HG03520 (cell line): ENCODE data around the gene RAPGEF1.
"Not testable (repeated sequence)": the region's sequence is repeated elsewhere in the genome, so short reads cannot be mapped to it uniquely, and the experiment has no call there.

Experiments used
- ATAC-seq: cut with Tn5 transposase; IDR thresholded peaks from one replicate; pipeline ENCODE4 v1.9.1; 2021; ENCODE audit warnings: mild to moderate bottlenecking, moderate library complexity; ENCODE audit not compliant: unreplicated experiment

RAPGEF1 gene

DNA sequence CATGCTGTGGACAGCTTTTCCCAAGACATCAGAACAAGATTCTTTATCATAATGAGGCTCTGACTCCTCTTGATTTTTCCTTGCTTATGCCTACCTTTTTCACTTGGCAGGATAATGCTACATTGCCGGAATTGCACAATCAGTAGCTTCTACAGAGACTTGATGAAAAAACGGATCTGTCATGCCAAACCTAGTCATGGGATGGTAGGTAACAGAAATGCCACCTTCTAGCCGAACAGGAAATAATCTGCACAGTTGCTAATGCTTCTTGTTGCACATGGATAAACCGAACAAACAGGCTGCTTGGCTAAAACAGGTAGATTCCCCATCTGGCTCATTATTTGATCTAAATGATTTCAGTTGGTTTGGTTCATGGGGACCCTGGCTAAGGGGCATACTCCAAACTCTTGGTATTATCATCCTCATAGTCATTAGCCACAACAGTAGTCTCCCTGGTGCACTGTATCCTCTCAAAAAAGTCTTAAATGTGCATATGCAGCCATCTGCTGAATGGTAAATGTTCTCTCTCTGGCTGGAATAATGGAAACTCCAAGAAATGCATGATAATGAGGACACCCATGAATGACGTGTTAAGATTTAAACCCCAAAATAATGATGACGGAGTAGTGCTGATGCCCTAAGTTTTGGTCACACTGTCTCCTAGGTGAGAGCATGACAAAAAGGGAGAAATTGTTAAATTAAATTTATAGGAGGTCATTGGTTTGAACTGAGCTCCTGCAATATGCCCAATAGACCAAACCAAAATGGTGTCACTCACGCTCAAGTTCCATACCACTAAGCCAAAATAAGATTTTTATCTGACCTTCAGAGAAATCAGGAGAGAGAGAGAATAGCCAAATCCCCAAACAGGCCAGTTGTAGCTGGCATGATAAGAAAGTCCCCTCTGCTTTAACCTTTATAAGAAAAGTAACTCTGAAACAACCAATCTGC is 47.0 kb downstream of the RAPGEF1 start:
- no peak for ATAC-seq

DNA sequence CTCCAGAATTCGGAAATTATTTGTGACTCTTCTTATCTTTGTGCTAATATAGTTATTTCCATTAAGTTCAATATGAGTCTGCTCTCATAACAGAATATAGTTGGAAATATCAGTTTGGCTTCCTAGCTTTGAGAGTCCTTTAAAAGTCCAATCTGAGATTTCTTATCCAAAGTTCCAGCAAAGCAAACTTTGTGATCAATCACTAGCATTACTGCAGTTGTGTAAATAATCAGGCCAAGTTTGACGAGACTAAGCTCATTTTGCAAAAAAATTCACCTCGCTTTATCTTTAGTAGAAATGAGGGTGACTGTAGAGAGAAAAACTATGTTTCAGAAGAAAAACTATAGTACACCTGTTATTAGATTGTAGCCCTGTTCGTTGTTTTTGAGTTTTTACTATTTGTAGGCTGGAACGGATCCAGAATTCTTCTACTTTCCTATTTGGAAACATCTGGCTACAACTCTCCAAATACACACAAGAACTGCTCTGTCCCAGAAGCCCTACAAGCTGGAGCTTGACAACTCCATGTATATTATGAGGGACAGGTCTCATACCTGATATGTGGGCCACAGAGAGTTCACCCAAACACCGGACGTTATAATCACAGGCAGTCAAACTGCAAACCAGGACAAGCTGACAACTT is 47.8 kb downstream of the RAPGEF1 start:
- ATAC-seq = no peak

DNA sequence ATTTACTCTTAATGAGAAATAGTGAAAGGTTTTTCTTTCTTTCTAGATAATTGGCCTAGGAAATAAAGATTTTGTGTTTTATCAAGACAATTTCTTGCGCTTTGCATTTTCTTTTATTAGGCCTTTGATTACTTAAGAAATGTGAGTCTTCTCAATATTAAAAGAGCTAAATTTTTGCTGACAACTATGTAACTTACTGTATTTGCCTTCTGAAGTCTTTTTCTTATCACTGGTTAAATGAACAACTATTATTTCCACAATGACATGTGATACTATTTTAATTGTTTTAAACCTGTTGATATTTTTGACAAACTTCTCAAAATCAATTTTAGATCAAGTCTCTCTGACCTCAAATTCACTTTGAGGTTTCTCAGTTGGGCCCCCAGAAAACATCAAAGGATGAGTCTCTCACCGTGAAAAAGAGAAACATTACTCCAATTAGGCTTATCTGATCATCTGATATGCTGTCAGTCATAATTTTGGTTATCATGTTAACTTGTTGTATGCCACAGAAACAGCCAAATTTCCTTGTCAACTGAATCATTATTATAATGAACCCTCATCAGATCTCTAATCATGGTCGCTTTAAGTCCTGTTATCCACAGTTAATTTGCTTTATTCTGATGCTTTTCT is 48.8 kb downstream of the RAPGEF1 start:
- ATAC-seq = no peak

DNA sequence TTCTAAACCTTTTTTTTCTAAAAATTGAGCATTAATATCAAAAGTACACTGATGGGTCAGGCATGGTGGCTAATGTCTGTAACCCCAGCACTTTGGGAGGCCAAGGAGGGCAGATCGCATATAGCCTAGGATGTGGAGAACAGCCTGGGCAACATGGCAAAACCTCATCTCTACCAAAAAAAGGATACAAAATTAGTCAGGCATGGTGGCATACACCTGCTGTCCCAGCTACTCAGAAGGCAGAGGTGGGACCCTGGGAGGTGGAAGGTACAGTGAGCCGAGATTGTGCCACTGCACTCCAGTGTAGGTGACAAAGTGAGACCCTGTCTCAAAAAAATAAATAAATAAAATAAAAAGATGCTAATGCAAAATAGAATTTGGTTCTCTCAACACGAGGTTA is 49.4 kb downstream of the RAPGEF1 start:
- no peak for ATAC-seq

DNA sequence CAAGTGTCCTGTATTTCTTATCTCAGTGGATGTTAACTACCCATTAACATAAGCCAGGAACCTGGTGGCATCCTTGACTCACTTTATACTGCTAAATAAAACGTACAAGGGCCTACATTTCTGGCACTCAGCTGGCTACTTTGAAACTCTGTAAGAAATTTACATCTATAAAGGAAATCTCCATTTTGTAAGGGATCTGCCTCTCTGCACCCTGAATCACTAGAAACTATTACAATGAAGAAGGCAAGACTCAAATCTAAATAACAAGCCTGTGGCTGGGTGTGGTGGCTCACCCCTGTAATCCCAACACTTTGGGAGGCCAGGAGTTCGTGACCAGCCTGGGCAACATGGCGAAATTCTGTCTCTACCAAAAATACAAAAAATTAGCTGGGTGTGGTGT is 51.5 kb downstream of the RAPGEF1 start:
- no peak for ATAC-seq

DNA sequence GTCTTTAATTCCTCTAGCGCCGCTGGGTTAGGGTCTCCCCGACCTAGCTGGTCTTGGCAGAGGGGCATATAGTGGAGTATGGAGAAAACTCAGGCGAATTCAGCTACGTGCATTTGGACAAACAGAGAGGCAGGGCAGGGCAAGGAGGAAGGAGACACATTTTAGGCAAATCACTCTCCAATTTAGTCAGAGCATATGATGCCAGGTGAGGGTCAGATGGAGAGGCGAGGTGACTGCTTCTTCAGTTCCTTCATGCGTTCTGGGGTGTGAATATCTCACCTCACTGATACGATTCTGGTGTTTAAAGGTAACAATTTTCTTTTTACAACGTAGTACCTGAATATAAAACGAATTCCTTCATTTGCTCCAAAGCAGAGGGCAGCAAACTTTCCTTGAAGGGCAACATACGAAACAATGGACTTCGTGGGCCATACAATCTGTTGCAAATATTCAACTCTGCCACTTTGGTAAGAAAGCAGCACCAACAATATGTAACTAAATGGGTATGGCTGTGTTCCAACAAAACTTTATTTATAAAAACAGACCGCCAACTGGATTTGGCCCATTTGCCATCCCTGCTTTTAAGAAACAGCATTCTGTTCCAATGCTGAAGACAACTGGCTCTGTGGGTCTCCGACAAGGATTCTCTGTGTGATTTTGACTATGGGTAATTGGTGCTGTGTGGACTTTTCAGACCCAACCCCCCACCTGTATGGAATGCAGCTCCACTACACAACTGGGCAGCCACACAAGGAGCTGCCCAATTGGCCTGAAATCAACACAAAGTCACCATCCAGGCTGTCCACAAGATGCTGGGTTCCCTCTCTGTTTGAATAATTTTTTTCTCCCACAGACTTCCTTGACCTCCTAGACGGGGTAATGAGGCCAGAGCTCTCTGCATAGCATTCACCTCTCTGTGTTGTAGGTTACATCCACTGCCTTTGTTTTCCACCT is 53.8 kb downstream of the RAPGEF1 start:
- ATAC-seq = no peak

DNA sequence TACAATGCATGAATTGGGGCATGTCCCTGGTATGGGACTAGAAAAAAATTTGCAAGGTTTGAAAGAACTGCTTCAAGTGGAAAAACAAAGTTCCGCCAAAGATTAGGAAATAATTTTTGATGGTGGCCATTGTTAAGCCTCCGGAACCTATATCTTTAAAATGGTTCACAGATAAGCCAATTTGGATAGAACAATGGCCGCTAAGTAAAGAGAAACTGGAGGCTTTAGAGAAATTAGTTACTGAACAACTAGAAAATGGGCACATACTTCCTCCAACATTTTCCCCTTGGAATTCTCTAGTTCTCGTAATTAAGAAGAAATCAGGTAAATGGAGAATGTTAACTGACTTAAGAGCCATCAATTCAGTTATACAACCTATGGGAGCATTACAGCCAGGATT is 56.8 kb downstream of the RAPGEF1 start:
- not testable (repeated sequence) for ATAC-seq

DNA sequence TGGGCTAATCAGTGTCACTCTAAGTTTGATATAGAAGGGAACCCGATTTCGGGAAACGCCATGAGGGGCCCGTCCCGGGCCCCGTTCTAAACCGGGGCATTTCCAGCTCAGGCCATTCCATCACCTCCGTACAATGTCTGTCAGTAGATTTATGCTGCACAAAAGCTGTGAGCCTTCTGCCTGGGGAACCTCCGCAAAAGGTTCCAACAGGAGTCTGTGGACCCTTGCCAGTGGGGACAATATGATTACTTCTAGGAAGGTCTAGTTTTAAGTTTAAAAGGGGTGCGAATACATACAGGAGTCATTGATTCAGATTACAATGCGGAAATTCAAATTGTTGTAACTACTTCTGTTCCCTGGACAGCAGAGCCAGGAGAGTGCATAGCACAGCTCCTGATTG is 57.6 kb downstream of the RAPGEF1 start:
- no peak for ATAC-seq

DNA sequence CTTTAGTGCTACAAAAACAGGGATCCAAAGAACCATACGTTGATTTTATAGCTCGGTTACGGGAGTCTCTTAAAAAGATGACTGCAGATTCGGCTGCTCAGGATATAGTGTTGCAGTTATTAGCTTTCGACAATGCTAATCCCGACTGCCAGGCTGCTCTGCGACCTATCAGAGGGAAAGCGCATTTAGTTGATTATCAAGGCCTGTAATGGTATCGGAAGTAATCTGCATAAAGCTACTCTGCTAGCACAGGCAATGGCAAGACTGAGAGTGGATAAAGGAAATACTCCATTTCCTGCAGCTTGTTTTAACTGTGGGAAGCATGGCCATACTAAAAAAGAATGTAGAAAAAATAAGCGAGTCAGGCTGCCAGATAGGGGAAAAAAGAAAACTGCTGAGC is 58.0 kb downstream of the RAPGEF1 start:
- ATAC-seq = not testable (repeated sequence)

DNA sequence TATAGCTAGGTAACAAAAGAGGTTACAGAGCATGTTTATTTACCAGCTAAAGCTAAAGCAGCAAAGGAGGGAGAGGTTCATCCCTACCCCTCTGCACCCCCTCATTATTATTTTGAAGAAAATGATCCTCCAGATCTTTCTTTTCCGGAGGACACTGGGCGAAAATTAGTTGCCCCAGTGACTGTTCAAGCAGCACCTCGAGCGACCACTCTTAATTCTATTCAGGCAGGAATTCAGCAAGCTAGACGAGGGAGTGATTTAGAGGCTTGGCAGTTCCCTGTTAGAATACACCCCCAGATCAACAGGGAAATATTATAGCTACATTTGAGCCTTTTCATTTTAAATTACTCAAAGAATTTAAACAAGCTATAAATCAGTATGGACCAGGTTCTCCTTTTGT is 58.8 kb downstream of the RAPGEF1 start:
- not testable (repeated sequence) for ATAC-seq

DNA sequence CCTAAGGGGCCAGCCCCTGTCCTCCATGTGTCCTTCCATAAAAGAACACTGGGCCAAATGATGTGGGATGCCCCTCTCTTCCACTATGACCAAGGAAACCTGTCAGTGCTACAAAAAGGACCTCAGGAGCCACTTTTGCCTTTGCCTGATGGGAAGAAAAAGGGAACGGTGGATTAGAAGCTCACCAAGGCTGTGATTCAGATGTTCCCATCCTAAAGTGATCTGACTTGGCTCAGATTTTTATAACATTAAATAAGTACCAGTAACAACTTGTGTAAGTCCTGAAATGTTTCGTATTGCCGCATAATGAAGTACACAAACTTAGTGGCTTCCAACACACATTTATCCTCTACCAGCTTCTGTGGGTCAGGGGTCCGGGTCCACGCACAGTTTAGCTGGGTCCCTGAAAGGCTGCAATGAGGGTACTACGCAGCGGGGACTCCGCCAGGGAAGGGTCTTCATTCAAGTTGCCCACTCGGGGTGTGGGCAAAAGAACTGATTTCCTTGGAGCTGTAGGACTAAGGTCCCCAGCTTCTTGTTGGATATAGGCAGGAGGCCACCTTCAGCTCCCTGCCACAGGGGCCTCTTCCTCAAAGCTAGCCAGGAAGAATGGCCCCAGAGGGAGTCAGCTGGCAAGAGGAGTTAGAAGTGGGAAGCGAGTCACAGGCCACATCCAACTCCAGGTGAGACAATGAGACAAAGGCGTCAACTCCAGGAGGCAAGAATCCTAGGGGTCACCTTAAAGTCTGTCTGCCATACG is 60.4 kb downstream of the RAPGEF1 start:
- ATAC-seq = no peak

DNA sequence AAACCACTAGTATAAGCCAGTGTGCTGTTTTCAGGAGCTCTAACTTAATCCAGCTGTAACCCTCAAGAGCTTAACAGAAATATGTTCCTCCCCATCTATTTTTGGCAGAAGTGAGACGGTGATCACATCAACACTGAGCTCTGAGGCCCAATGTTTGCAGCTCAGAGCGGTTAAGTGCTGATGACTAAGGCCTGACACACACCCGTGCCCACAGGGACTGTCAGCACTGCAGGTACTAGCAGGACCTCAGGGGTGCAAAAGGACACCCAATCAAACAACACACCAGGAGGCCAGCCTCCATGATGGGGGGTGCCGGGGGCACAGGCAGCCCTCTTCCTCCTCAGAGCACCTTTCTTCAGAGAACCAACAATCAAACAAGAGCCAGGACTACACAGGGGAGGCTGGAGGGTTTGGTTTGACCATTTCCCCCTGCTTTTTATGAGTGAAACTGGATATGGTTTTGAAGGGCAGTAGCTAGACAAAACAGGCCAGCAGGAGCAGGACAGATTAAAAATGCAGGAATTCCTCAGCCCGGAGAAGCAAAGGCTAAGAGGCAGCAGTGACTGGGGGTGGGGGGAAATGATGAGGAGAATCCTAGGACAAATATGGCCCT is 61.3 kb downstream of the RAPGEF1 start:
- peak; percentile 46 for ATAC-seq

DNA sequence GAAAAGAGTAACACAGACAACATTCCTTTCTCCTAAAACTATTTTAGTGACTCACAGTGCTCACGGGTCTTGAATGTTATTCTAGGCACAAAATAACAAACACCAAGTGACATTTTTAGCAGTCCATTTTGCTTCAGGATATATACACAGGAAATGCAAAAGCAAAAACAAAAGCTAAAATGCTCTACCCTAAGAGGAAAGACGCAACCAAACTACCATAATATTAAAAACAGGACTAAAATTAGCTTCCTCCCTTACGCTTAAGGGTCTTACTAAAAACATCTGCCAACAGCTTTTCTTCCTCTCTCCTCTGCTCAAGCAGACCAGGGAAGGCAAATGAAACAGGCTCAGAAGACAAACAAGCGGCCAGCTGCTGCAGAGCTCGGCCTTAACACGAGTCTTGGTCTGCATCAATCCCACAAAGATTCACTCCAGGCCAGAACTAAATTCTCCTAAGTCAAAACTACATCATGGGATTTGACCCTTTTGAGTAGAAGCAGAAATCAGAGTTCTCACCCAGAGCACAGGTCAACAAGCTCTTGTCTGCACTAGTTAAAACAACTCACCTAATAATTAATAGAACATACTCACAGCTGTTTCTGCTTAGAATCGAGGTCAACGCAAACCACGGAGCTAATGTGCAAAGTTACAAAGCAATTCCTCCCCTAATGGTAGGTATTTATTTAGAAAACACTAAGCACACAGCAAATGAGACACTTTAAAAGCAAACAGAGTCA is 62.3 kb downstream of the RAPGEF1 start:
- no peak for ATAC-seq

DNA sequence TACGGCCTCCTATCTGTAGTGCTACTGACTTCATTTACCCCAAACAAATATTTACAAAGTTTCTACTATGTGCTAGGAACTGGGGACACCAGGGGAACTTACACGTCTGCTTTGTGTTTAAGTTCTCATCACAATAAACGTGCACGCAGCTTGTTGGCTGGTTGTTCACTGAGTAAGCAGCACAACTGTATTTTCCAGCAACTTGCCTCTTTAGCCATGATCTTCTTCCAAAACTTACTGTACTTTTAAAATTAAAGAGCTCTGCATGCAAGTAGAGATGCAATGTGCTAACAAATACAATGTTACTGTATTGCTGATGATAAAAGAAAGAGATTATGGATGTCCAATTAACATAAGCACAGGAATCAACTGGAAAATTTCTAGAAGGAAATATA is 62.8 kb downstream of the RAPGEF1 start:
- no peak for ATAC-seq

DNA sequence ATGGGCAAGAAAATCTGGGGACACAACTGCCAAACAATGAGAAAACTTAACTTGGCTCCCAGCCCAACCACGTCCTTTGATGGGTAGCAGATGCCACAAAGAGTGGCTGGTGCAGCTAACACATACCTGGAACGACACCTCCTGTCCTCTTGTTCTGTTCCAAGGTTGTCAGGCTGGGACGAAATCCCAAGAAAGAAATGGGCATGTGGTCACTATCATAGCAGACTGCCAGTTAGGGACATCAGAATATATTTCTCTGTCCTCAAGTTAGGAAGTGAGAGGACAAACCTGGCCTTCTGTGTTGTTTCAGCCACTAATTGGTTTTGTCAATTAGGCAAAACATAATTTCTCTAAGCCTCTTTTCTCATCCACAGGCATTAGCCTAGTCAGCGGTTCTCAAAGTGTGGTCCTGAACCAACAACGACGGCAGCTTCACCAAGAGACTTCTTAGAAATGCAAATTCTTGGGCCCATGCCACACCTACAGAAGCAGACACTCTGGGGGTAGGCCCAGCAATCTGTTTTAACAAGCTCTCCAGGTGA is 63.4 kb downstream of the RAPGEF1 start:
- peak; percentile 29 for ATAC-seq

DNA sequence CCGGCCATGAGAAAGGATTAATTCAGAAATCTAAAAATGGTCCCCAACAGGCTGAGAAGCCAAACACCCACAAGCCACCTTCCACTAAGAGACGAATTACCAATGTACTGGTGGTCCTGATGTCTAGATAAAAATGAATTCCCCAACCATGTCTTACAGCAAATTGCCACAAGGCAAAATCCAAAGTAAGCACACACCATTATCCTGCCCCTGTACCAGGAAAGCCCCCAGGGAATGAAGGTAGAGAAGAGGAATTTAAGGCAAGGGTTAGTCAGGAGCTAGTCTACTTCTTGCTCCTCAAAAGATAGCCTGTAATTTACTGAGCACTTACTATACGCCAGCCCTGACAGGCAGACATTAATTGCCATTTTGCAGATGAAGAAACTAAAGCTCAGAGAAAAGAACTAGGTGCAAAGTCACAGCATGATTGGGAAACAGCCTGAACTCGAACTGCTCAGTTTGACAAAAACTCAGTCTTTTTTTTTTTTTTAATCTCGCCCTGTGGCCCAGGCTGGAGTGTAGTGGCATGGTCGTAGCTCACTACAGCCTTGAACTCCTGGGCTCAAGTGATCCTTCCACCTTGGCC is 64.3 kb downstream of the RAPGEF1 start:
- ATAC-seq = no peak

DNA sequence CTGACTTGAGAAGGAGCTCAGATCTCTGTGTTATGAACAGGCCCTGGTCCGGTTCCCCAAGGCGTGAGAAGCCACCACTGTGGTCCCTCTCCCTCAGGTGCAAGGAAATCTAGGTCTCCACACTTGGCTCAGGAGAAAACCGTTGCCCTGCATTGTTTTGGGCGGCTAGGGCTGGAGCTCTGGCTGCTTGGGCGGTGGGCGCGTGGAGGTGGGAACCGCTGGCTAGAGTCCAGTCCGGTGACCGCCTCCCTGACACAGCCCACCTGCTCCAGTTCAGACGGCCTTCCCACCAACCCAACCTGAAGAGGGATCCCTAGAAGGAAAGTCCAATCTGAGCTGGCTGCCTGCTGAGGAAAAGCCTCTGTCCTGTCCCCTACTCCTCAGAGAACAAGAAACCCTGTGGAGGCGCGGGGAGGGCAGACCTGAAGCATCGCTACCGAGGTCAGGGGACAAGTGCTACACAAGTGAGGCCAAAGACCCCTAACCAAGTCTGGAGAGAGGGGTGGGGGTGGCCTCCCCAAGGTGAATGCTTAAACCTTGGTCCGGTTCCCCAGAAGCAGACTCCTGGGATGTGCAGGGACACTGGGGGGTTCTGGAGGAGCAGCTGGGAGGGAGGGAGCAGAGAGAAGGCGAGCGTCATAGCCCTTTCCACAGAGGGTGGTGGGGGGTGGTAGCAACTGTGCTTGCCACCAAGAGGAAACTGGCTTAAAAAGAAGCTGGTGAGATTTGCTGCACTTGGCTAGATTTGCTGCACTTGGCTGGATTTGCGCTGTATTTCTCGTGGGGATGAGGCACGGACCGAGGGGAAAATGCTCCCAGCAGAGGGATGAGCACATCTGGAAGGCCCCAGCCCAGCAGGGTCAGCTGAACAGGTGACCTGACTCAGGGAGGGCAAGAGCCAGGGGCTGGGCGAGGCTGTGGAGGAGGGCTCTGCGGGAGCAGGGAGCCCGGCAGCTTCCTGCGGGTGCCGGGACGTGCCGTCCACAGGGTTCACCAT is 65.2 kb downstream of the RAPGEF1 start:
- no peak for ATAC-seq
